GM12873 (cell line): ENCODE results near the gene SBNO2.

Experiments used
- CTCF ChIP-seq: IDR thresholded peaks from 2 replicates; pipeline ENCODE4 v1.5.1; 2012; ENCODE audit warnings: low read depth, mild to moderate bottlenecking, moderate library complexity, low read length, control low read depth; ENCODE audit not compliant: insufficient read depth; ENCODE audit errors: missing control alignments

Gene SBNO2

GRCh38 chr19:1086613-1087012 lies 87.5 kb downstream of the SBNO2 start:
- TF ChIP-seq CTCF: no peak

- no peak for TF ChIP-seq CTCF
Observed at GRCh38 chr19:1085676-1086442, 88.2 kb downstream of the SBNO2 start.

GRCh38 chr19:1085053-1085658 lies 88.9 kb downstream of the SBNO2 start:
- TF ChIP-seq CTCF: no peak

GRCh38 chr19:1084024-1084868 lies 89.8 kb downstream of the SBNO2 start:
- TF ChIP-seq CTCF: no peak

GRCh38 chr19:1082928-1083816 lies 90.9 kb downstream of the SBNO2 start:
- TF ChIP-seq CTCF: no peak

GRCh38 chr19:1082165-1082927 lies 91.7 kb downstream of the SBNO2 start:
- no peak for TF ChIP-seq CTCF
